Upper lobe of right lung (tissue), 1 donor: ENCODE measurements around the gene NRP1. TPM values are rescaled to one million over a fixed set of nuclear protein-coding genes. Genes with fewer than 3 reads are reported as not detected.

Experiments
- ATAC-seq: fragments of 200-7000 bp; cut with Tn5 transposase; one replicate; pipeline ENCODE4 v1.9.1; 2020; ENCODE audit warnings: mild to moderate bottlenecking, moderate library complexity
- DNase-seq: peaks from one replicate; pipeline ENCODE4 v3.0.0-alpha.2; 2020
- H3K27ac ChIP-seq: fragments of 200-600 bp; one replicate; pipeline ENCODE4 v1.8.0; 2022
- H3K27me3 ChIP-seq: fragments of 200-600 bp; one replicate; pipeline ENCODE4 v1.8.0; 2022; ENCODE audit warnings: mild to moderate bottlenecking
- H3K36me3 ChIP-seq: fragments of 200-600 bp; one replicate; pipeline ENCODE4 v1.8.0; 2022
- H3K4me1 ChIP-seq: fragments of 200-600 bp; one replicate; pipeline ENCODE4 v1.8.0; 2022
- H3K4me3 ChIP-seq: fragments of 200-600 bp; one replicate; pipeline ENCODE4 v1.8.0; 2022; ENCODE audit warnings: mild to moderate bottlenecking
- H3K9me3 ChIP-seq: fragments of 200-600 bp; one replicate; pipeline ENCODE4 v1.8.0; 2022
- intact Hi-C: fragments of 100-400 bp; cut with DNase I; formaldehyde crosslinking; loops from one replicate; pipeline ENCODE4 v1.11.0; 2022
- total RNA-seq: library from RNA; stranded (reverse); fragmentation: NEBNext Ultra II Directional; extraction: Animal tissue kit (Norgen Biotek cat#: 25700); gene quantifications from one replicate; pipeline ENCODE4 v1.2.1, GENCODE V29; 2021
- TF ChIP-seq, protein P1 (sequence below): fragments of 200-600 bp; IDR thresholded peaks from one replicate; pipeline ENCODE4 v1.8.0; 2022; ENCODE audit warnings: antibody characterized with exemption
- donor health status: DM: no; HTN: yes; CAD: no; lungs with severe emphysema.

The NRP1 gene
- total RNA-seq, 1 donor from 2014 or later = 139 TPM

- Histone ChIP-seq H3K27ac (peak overlapping the region; percentile 95), H3K9me3 (no peaks in the 10 kb centered on the region), H3K4me1 (peaks cover 17% of the 10 kb centered on the region), H3K27me3 (no peaks in the 10 kb centered on the region), H3K36me3 (no peaks in the 10 kb centered on the region), H3K4me3 (peak overlapping the region; percentile 85)
- intact Hi-C loops = loop anchor here (10.0 kb wide), 1 partner anchor 1297 kb away; no protein-coding TSS in a partner anchor
- TF ChIP-seq, protein P1, sequence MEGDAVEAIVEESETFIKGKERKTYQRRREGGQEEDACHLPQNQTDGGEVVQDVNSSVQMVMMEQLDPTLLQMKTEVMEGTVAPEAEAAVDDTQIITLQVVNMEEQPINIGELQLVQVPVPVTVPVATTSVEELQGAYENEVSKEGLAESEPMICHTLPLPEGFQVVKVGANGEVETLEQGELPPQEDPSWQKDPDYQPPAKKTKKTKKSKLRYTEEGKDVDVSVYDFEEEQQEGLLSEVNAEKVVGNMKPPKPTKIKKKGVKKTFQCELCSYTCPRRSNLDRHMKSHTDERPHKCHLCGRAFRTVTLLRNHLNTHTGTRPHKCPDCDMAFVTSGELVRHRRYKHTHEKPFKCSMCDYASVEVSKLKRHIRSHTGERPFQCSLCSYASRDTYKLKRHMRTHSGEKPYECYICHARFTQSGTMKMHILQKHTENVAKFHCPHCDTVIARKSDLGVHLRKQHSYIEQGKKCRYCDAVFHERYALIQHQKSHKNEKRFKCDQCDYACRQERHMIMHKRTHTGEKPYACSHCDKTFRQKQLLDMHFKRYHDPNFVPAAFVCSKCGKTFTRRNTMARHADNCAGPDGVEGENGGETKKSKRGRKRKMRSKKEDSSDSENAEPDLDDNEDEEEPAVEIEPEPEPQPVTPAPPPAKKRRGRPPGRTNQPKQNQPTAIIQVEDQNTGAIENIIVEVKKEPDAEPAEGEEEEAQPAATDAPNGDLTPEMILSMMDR = peak; percentile 28
- no peak for ATAC-seq
- DNase-seq = no peak
Measured at GRCh38 chr10:33337326-33337957, 3.0 kb upstream of the NRP1 start.

- peak; percentile 73 for DNase-seq
- TF ChIP-seq, protein P1 = no peak
- no peaks in the 10 kb centered on the region for H3K9me3 ChIP-seq
- H3K4me1 ChIP-seq = peaks cover 14% of the 10 kb centered on the region
- H3K4me3 ChIP-seq = peak overlapping the region; percentile 85
- ATAC-seq = peak; percentile 4
- no peaks in the 10 kb centered on the region for H3K27me3 ChIP-seq
- H3K36me3 ChIP-seq = no peaks in the 10 kb centered on the region
- intact Hi-C loops = loop anchor here (10.0 kb wide), 1 partner anchor 1298 kb away; no protein-coding TSS in a partner anchor
- H3K27ac ChIP-seq = peak overlapping the region; percentile 95
Measured at GRCh38 chr10:33336582-33337325, 2.3 kb upstream of the NRP1 start.

DNA sequence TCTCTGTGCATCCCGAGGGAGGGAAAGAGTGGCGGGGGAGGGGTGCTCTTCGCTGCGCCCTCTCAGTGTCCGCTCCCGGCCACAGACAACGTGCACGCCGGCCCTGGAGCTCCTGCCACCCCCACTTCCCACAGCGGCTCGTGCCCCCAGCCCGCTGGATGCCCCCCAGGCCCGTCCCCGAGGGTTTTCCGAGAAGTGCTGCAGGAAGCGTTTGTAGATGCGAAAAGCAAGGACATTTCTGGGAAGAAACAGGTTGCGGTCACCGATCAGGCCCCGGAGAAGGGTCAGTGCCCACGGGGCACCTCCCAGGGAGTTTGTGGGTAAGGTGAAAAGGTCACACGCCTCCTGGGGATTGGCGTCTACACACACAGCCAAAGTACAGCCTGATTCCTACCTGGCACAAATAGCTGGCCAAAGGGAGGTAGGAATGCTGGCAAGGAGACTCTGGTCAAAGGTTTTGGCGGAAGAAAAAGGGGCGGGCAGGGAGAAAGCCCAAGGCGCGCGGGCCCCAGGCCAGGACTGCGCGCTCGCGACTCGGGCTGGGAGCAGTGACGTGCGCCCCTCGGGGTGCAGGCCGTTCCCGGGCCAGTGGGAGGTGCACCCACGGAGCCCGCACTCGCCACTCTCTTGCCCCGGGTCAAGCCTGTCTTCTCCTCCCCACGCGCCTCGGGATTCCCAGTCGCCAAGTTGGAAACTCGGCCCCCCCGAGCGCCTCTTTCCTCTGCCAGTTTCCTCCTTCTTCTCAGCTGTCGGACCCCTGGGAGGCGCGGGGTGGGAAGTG is 1.5 kb upstream of the NRP1 start:
- TF ChIP-seq, protein P1 = peak; percentile 9
- peak overlapping the region; percentile 95 for H3K27ac ChIP-seq
- peaks cover 6% of the 10 kb centered on the region for H3K4me1 ChIP-seq
- intact Hi-C loops = loop anchor here (10.0 kb wide), 1 partner anchor 1299 kb away; no protein-coding TSS in a partner anchor
- no peaks in the 10 kb centered on the region for H3K9me3 ChIP-seq
- peak; percentile 68 for ATAC-seq
- H3K27me3 ChIP-seq = no peaks in the 10 kb centered on the region
- DNase-seq = peak; percentile 83
- H3K36me3 ChIP-seq = no peaks in the 10 kb centered on the region
- peak overlapping the region; percentile 85 for H3K4me3 ChIP-seq

- Histone ChIP-seq H3K36me3 (no peaks in the 10 kb centered on the region), H3K4me1 (peaks cover 6% of the 10 kb centered on the region), H3K4me3 (peak overlapping the region; percentile 85), H3K9me3 (no peaks in the 10 kb centered on the region), H3K27me3 (no peaks in the 10 kb centered on the region), H3K27ac (peak overlapping the region; percentile 95)
- DNase-seq (no peak), ATAC-seq (peak; percentile 31)
- intact Hi-C loops = loop anchor here (10.0 kb wide), 1 partner anchor 1299 kb away; no protein-coding TSS in a partner anchor
- TF ChIP-seq, protein P1 = no peak
Measured at GRCh38 chr10:33335551-33335800, 1.0 kb upstream of the NRP1 start.

- H3K27me3 ChIP-seq = no peaks in the 10 kb centered on the region
- TF ChIP-seq, protein P1 = peak; percentile 51
- intact Hi-C loops = loop anchor here (10.0 kb wide), 1 partner anchor 1300 kb away; no protein-coding TSS in a partner anchor
- peak; percentile 89 for DNase-seq
- peak overlapping the region; percentile 85 for H3K4me3 ChIP-seq
- no peaks in the 10 kb centered on the region for H3K9me3 ChIP-seq
- peaks cover 4% of the 10 kb centered on the region for H3K36me3 ChIP-seq
- H3K4me1 ChIP-seq = peaks cover 11% of the 10 kb centered on the region
- H3K27ac ChIP-seq = peak overlapping the region; percentile 95
- peak; percentile 81 for ATAC-seq
Measured at GRCh38 chr10:33334805-33335550, 511 bp upstream of the NRP1 start.
